Kidney epithelial cell (primary cell): ENCODE data around the gene SLX9. TPM values are rescaled to one million over a fixed set of nuclear protein-coding genes. Genes with fewer than 3 reads are reported as not detected.

ENCODE experiments used
- DNase-seq: peaks from one replicate; pipeline ENCODE4 v3.0.0-alpha.2; 2010; ENCODE audit warnings: low read depth
- H3K27me3 ChIP-seq: 2 replicates; pipeline ENCODE4 v1.6.0; 2011; ENCODE audit warnings: low read length; ENCODE audit not compliant: control insufficient read depth, insufficient read depth
- H3K36me3 ChIP-seq: 2 replicates; pipeline ENCODE4 v1.5.1; 2011; ENCODE audit warnings: low read length; ENCODE audit not compliant: control insufficient read depth, insufficient read depth
- H3K4me3 ChIP-seq: 2 replicates; pipeline ENCODE4 v1.5.1; 2011; ENCODE audit warnings: low read depth, mild to moderate bottlenecking, control low read depth, low read length
- total RNA-seq: library from RNA; depleted of rRNA; stranded (reverse); fragments of >200 nt; gene quantifications from 2 replicates; pipeline ENCODE4 v1.2.3, GENCODE V29; 2015
- TF ChIP-seq, protein P1 (sequence below): IDR thresholded peaks from 2 replicates; pipeline ENCODE4 v1.5.1; 2011; ENCODE audit warnings: mild to moderate bottlenecking, moderate library complexity, low read length, control low read depth, inconsistent platforms; ENCODE audit not compliant: insufficient read depth, poor library complexity, severe bottlenecking

SLX9 gene
- total RNA-seq, 1 donor from 2014 or later: 38.6 TPM

DNA sequence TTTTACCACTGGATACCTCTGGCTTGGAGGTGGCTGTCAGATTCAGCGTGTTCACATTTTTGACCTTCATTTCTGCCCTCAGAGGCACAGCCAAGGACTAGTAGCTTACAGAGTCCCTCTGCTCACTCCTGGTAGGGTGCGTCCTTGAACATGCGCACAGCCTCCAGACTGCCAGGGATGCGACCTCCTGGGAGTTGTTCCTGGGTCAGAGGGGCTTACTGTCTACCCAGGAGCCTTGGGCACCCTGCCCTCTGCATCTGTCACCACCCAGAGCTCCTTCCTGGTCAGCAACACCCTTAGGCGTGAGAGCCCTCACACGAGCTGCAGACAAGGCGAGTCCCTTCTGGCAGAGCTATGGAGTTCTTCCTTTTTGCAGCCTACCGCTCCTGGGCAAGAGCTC is 1.7 kb downstream of the SLX9 start:
- TF ChIP-seq, protein P1, sequence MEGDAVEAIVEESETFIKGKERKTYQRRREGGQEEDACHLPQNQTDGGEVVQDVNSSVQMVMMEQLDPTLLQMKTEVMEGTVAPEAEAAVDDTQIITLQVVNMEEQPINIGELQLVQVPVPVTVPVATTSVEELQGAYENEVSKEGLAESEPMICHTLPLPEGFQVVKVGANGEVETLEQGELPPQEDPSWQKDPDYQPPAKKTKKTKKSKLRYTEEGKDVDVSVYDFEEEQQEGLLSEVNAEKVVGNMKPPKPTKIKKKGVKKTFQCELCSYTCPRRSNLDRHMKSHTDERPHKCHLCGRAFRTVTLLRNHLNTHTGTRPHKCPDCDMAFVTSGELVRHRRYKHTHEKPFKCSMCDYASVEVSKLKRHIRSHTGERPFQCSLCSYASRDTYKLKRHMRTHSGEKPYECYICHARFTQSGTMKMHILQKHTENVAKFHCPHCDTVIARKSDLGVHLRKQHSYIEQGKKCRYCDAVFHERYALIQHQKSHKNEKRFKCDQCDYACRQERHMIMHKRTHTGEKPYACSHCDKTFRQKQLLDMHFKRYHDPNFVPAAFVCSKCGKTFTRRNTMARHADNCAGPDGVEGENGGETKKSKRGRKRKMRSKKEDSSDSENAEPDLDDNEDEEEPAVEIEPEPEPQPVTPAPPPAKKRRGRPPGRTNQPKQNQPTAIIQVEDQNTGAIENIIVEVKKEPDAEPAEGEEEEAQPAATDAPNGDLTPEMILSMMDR: no peak
- no peak for DNase-seq
- Histone ChIP-seq H3K4me3 (no peak overlapping the region), H3K27me3 (no peaks in the 10 kb centered on the region), H3K36me3 (no peaks in the 10 kb centered on the region)

DNA sequence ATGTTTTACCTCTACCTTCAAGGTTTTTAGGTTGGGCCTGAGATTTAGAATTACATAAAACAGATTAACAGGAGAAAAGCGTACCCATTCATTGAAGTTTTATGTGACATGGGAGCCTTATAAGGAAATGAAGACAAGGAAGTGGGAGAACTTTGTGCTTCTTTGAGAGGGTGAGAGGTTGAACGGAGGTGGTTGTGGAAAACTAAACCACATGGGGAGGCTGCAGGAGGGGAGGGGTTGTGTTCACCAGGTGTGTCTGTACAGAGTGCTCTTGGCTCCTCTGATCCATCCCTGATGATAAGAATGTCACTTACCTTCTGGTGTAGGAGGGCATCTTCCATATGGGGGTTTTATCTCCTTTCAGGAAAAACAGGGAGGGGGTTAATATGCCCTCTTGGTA is 2.7 kb downstream of the SLX9 start:
- DNase-seq: no peak
- Histone ChIP-seq H3K4me3 (no peak overlapping the region), H3K27me3 (no peaks in the 10 kb centered on the region), H3K36me3 (no peaks in the 10 kb centered on the region)
- TF ChIP-seq, protein P1: no peak

DNA sequence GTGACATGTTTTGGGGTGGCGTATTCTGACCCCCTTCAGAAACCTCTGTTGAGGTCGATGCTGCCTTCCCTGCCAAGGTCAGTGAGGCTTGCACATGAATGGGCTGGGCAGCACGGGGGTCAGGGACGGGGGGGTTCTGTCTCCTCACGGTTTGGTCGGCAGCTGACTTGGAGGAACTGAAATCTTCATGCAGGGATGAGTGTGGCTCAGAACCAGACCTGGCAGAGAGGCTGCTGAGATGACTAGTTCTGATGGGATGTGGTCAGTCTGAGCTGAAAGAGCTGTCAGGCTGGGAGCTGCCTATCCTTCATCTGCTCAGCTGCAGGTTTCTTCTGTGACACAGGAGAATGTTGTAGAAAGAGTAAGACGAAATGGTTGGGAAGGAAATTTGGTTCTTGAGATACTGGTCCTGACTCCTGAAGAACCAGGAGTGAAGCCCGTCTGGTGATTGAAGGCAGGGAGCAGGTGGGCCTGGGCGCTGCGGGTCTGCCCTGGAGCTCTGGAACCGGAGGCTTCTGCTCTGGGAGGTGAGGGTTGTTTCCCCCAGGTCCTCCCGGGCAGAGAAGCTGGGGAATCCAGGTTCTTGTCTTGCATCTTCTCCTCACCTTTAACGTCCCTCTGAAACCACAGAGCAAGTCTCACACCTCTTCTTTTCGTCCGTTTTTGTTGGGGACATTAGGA is 3.3 kb downstream of the SLX9 start:
- no peaks in the 10 kb centered on the region for H3K36me3 ChIP-seq
- no peaks in the 10 kb centered on the region for H3K27me3 ChIP-seq
- no peak overlapping the region for H3K4me3 ChIP-seq
- TF ChIP-seq, protein P1: no peak
- no peak for DNase-seq

DNA sequence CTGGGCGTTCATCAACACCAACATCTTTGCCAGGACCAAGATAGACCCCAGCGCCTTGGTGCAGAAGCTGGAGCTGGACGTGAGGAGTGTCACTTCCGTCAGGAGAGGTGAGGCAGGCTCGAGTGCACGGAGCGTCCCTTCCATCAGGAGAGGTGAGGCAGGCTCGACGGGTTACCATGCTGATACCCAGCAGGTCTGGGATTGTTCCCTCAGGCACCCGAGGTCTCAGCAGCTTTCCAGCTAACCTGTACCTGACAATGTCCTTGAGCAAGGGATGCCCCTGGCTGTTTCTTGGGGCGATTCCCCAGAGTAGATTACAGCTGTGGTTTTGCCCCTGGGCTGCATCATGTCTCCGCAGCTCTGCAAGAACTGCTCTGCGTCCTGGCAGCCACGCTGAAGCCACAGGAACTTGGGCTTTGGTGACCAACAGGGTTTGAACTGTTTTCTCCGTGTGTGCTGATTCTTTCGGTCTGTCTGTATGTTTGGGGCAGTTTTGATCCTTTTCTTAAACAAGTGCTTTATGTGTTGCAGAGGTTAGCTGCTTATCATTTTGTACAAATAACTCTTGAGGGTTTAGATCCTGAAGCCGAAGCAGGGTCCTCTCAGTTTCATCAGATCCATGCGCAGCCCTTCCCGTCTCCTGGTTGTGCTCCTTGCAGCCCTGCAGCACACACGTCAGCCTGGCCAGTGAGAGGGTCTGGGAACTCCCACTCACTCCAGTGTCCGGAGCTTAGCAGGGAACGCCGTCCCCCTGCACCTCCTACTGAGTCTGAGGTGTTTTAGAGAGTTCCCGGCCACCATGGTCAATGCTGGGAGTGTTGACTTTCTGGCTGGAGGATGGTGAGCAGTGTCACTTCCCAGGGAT is 4.1 kb downstream of the SLX9 start:
- TF ChIP-seq, protein P1: no peak
- no peaks in the 10 kb centered on the region for H3K27me3 ChIP-seq
- no peak overlapping the region for H3K4me3 ChIP-seq
- no peaks in the 10 kb centered on the region for H3K36me3 ChIP-seq
- no peak for DNase-seq

DNA sequence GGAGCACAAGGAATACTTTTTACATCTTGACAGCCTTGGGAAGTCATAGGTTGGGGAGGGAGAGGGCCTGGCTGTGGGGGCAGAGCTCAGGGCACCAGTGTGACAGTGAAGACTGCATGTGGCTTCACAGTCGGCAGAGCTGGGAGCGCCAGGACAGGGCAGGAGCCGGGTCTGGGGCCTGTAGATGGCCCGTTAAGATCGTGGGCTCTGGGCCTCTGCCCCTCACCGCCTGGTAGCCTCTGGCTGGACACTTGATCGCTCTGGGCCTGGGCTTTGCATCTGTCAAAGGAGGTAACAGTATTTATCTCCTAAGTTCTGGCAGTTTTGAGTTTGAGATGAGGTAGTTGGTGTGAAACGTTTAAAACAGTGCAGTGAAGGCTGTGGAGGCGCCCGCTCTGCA is 4.8 kb downstream of the SLX9 start:
- no peaks in the 10 kb centered on the region for H3K36me3 ChIP-seq
- H3K27me3 ChIP-seq: no peaks in the 10 kb centered on the region
- no peak for DNase-seq
- TF ChIP-seq, protein P1: no peak
- no peak overlapping the region for H3K4me3 ChIP-seq
